Activated CD8-positive, alpha-beta T cell treated with anti-CD3 and anti-CD28 coated beads for 36 hours (primary cell): ENCODE results near the gene SSU72. TPM values are rescaled to one million over a fixed set of nuclear protein-coding genes. Genes with fewer than 3 reads are reported as not detected.
A peak's percentile ranks its signal among the peaks of the same experiment; 100 is the strongest.

Source experiments
- ATAC-seq: fragments of 200-7000 bp; cut with Tn5 transposase; one replicate; pipeline ENCODE4 v1.10.0; 2021; ENCODE audit warnings: mild to moderate bottlenecking, moderate library complexity
- CTCF ChIA-PET: fragments of 350-600 bp; sonication (Branson Sonifier 250); formaldehyde crosslinking; loops from one replicate; lab custom pipeline; 2021; ENCODE audit warnings: antibody characterized with exemption; lab: Charles Lee
- POLR2A ChIA-PET: fragments of 350-600 bp; sonication (Branson Sonifier 250); formaldehyde crosslinking; loops from one replicate; lab custom pipeline; 2021; ENCODE audit warnings: antibody characterized with exemption; lab: Charles Lee
- DNase-seq: peaks from one replicate; pipeline ENCODE4 v3.0.0-alpha.2; 2020
- H3K27ac Mint-ChIP-seq: one replicate; pipeline ENCODE4 v1.8.0; 2021; ENCODE audit warnings: mild to moderate bottlenecking, mixed read lengths
- H3K27me3 Mint-ChIP-seq: one replicate; pipeline ENCODE4 v1.8.0; 2021; ENCODE audit warnings: mixed read lengths
- H3K36me3 Mint-ChIP-seq: one replicate; pipeline ENCODE4 v1.8.0; 2021; ENCODE audit warnings: low read depth, mixed read lengths
- H3K4me1 Mint-ChIP-seq: one replicate; pipeline ENCODE4 v1.8.0; 2021; ENCODE audit warnings: low read depth, mixed read lengths
- H3K4me3 Mint-ChIP-seq: one replicate; pipeline ENCODE4 v1.8.0; 2021; ENCODE audit warnings: mild to moderate bottlenecking, moderate library complexity, mixed read lengths
- H3K9me3 Mint-ChIP-seq: one replicate; pipeline ENCODE4 v1.8.0; 2021; ENCODE audit warnings: mixed read lengths
- intact Hi-C: fragments of 100-400 bp; cut with micrococcal nuclease; formaldehyde crosslinking; loops from one replicate; pipeline ENCODE4 v1.10.0; 2022
- total RNA-seq, 2 experiments: library from RNA; stranded (reverse); gene quantifications; one replicate each; pipeline ENCODE4 v1.2.3, GENCODE V29; 2021
- TF ChIP-seq, protein P1 (sequence below): fragments of 200-600 bp; IDR thresholded peaks from one replicate; pipeline ENCODE4 v1.8.0; 2022; ENCODE audit warnings: antibody characterized with exemption, mild to moderate bottlenecking

Gene SSU72
- total RNA-seq, 2 experiments from 2014 or later = 111 to 113 TPM

DNA sequence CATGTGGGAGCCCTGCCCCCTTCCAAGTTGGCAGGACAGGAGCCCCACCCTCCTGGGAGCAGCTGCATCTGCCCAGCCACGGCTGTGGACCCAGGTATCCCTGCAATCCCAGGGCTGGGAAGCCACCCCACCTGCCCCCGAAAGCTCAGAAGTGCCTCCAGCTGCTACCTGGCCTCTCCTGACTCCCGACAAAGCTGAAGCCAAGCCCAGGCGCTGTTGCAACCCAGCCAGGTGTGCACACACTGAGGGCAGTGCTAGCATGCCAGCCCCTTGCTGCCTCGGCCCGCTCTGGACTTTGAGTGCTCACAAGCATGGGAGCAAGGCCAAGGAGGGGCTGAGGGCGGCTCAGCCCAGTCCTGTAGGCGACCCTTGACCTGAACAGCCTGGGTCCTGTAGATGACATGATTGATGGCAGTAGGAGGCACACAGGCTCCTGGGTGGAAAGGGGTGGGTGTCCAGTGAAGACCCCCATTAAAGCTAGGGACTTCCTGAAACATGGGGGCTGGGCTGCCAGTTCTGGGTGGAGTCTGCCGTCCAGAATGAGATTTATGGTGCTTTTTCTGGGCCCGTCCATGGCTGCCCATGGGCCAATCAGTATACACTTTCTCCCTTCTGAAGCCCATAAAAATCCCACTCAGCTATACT lies 2.8 kb upstream of the SSU72 start:
- no peak overlapping the region for H3K27ac Mint-ChIP-seq
- POLR2A ChIA-PET = interaction anchor here (1.1 to 1.4 kb wide), 3 partner anchors 16 to 36 kb away, joined by 3 to 6 read pairs (median 4); no protein-coding TSS in a partner anchor
- CTCF ChIA-PET = interaction anchor here (1.0 to 2.0 kb wide), 6 partner anchors 10 to 206 kb away, joined by 3 to 10 read pairs (median 3); partner anchors contain the start of gene MIB2

DNA sequence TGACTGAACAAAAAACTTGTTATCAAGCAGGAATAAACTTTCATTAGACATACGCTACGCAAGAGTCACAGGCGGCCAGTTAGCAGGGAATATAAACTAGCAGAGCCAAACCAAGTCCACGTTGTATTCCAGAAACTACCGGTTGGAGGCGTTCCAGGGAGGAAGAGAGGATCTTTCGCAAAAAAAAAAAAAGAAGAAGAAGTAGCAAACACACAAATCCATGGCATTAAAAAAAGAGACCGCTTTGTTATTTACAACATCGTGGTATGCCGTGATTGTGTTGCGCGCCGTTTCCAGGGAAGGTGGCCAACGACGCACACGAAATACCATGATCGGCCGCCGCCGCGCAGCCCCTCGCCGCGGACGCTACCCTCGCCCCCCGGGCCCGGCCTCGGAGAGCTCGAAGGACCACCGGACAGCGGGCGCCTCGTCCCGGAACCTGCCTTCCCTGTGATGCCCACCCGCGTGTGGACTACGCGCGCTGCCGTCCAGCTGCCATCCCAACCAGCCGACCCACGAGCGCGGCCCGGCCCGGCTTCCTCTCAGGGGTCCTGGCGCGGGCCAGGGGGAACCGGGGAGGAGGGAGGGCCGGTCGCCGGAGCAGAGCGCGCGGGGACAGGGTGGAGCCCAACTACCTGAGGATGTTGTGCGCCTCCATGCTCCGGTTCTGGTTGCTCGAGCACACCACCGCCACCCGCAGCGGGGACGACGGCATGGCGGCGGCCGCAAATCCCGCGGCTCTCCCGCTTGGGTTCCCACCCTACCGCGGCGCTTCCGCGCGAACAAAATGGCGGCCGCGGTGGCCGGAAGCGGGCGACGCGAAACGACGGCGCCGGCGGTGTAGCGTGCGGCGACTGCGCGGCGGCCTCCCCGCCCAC lies 581 bp downstream of the SSU72 start:
- TF ChIP-seq, protein P1, sequence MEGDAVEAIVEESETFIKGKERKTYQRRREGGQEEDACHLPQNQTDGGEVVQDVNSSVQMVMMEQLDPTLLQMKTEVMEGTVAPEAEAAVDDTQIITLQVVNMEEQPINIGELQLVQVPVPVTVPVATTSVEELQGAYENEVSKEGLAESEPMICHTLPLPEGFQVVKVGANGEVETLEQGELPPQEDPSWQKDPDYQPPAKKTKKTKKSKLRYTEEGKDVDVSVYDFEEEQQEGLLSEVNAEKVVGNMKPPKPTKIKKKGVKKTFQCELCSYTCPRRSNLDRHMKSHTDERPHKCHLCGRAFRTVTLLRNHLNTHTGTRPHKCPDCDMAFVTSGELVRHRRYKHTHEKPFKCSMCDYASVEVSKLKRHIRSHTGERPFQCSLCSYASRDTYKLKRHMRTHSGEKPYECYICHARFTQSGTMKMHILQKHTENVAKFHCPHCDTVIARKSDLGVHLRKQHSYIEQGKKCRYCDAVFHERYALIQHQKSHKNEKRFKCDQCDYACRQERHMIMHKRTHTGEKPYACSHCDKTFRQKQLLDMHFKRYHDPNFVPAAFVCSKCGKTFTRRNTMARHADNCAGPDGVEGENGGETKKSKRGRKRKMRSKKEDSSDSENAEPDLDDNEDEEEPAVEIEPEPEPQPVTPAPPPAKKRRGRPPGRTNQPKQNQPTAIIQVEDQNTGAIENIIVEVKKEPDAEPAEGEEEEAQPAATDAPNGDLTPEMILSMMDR = peak; percentile 27
- ATAC-seq = peak; percentile 81
- ChIA-PET POLR2A (interaction anchor here (0.9 to 1.2 kb wide), 3 partner anchors 20 to 318 kb away, joined by 3 read pairs; no protein-coding TSS in a partner anchor), CTCF (interaction anchor here (0.6 to 1.6 kb wide), 3 partner anchors 19 to 392 kb away, joined by 3 read pairs; partner anchors contain the start of gene CDK11A)
- Mint-ChIP-seq H3K4me3 (peak overlapping the region; percentile 99), H3K27ac (peak overlapping the region; percentile 100), H3K9me3 (no peaks in the 10 kb centered on the region), H3K27me3 (no peaks in the 10 kb centered on the region), H3K4me1 (peaks cover 35% of the 10 kb centered on the region), H3K36me3 (peaks cover 28% of the 10 kb centered on the region)
- peak; percentile 71 for DNase-seq
- intact Hi-C loops = no loop called here

More for the DNA sequence above, 2.8 kb upstream of the SSU72 start:
- Mint-ChIP-seq H3K36me3 (peaks cover 8% of the 10 kb centered on the region), H3K27me3 (peaks cover 8% of the 10 kb centered on the region), H3K4me1 (peaks cover 13% of the 10 kb centered on the region), H3K4me3 (no peak overlapping the region), H3K9me3 (no peaks in the 10 kb centered on the region)
- DNase-seq (no peak), ATAC-seq (no peak)
- TF ChIP-seq, protein P1 = no peak
- intact Hi-C loops = no loop called here

DNA sequence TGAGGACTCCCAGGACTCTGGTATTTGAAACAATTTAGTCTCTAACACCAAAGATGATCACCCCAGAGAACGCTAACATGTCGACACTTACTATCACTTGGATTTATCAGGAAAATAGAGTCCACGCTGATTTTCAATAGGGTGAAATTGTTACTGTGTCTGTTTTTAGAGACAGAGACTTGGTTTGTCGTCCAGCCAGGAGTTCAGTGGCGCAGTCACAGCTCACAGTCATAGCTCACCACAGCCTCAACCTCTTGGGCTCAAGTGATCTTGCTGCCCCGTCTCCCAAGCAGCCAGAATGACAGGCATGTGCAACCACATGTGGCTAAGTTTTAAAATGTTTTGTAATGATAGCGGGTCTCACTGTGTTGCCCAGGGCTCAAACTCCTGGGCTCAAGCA lies 5.3 kb downstream of the SSU72 start:
- TF ChIP-seq, protein P1 = no peak
- ChIA-PET CTCF (interaction anchor here (0.9 to 1.5 kb wide), 3 partner anchors 10 to 65 kb away, joined by 3 read pairs; no protein-coding TSS in a partner anchor), POLR2A (interaction anchor here (1.1 to 2.3 kb wide), 2 partner anchors 25 to 60 kb away, joined by 3 to 5 read pairs; no protein-coding TSS in a partner anchor)
- DNase-seq (no peak), ATAC-seq (no peak)
- H3K27me3 Mint-ChIP-seq = no peaks in the 10 kb centered on the region
- H3K27ac Mint-ChIP-seq = peak overlapping the region; percentile 63
- no peak overlapping the region for H3K4me3 Mint-ChIP-seq
- H3K36me3 Mint-ChIP-seq = peaks cover 50% of the 10 kb centered on the region
- peaks cover 46% of the 10 kb centered on the region for H3K4me1 Mint-ChIP-seq
- intact Hi-C loops = no loop called here
- no peaks in the 10 kb centered on the region for H3K9me3 Mint-ChIP-seq

DNA sequence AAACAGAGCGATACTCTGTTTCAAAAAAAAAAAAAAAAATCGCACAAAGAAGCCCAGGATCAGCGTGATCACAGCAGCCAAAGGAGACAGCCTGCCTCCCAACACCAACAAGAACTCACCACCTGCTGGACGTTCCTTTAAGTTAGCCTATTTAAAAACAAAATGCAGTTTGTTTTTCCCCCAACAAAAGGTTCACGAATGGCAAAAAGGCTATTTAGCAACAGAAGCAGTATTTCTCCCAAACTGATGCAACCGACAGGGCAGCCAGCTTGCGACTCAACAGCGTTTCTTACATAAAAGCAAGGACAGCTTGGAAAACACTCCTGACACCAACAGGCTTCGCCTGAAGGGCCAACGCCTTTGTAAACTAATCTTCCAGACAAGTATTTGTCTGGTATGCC lies 6.8 kb downstream of the SSU72 start:
- DNase-seq (no peak), ATAC-seq (no peak)
- ChIA-PET CTCF (interaction anchor here (1.3 kb wide), 1 partner anchor 10 kb away, joined by 3 read pairs; no protein-coding TSS in a partner anchor), POLR2A (interaction anchor here (0.7 to 1.6 kb wide), 3 partner anchors 11 to 47 kb away, joined by 3 read pairs; no protein-coding TSS in a partner anchor)
- TF ChIP-seq, protein P1 = no peak
- H3K4me3 Mint-ChIP-seq = no peak overlapping the region
- H3K27me3 Mint-ChIP-seq = no peaks in the 10 kb centered on the region
- peaks cover 54% of the 10 kb centered on the region for H3K36me3 Mint-ChIP-seq
- H3K9me3 Mint-ChIP-seq = no peaks in the 10 kb centered on the region
- peak overlapping the region; percentile 59 for H3K27ac Mint-ChIP-seq
- intact Hi-C loops = no loop called here
- H3K4me1 Mint-ChIP-seq = peaks cover 41% of the 10 kb centered on the region
